Ovary (tissue), 9 donors: ENCODE data around the gene SIM1. TPM values are rescaled to one million over a fixed set of nuclear protein-coding genes. Genes with fewer than 3 reads are reported as not detected.

ENCODE experiments used
- DNase-seq, 5 donors: peaks; one replicate each; pipeline ENCODE4 v3.0.0-alpha.2; 2019 to 2020
- H3K27ac ChIP-seq, 2 donors: fragments of 200-600 bp; one replicate each; pipeline versions ENCODE4 v1.5.1 to v1.8.0; 2019 to 2022
- H3K27me3 ChIP-seq: fragments of 200-600 bp; one replicate; pipeline ENCODE4 v1.8.0; 2022
- H3K36me3 ChIP-seq: fragments of 200-600 bp; sonication (generic); one replicate; pipeline ENCODE4 v1.5.1; 2019
- H3K4me1 ChIP-seq: one replicate; pipeline ENCODE4 v1.8.1; 2013; ENCODE audit warnings: mild to moderate bottlenecking, moderate library complexity; ENCODE audit not compliant: insufficient read depth
- H3K4me3 ChIP-seq: fragments of 200-600 bp; sonication (generic); one replicate; pipeline ENCODE4 v1.5.1; 2017
- H3K9me3 ChIP-seq, 2 donors: fragments of 200-600 bp in 1 of 2; sonication (generic) in 1 of 2; one replicate each; pipeline versions ENCODE4 v1.5.1 to v1.8.1; 2013 to 2019; ENCODE audit warnings: mild to moderate bottlenecking in 1 of 2, moderate library complexity in 1 of 2
- EP300 ChIP-seq: sonication (generic); formaldehyde crosslinking; IDR thresholded peaks from one replicate; pipeline ENCODE4 v1.6.1; 2017; ENCODE audit warnings: antibody characterized with exemption
- POLR2A ChIP-seq: fragments of 450-650 bp; IDR thresholded peaks from one replicate; pipeline ENCODE4 v1.6.1; 2017; ENCODE audit warnings: antibody characterized with exemption, mild to moderate bottlenecking, moderate library complexity
- WGBS, 3 donors: extraction: QIAGEN DNeasy Blood & Tissue Kit in 1 of 3; methylation state at CpG; one replicate each; pipeline versions ENCODE4 v1.1.5 to v1.1.7; 2013 to 2017; 5-methylcytosine and 5-hydroxymethylcytosine counted together
- intact Hi-C, 4 donors: fragments of 100-400 bp; cut with DNase I; formaldehyde crosslinking; loops; one replicate each; pipeline versions ENCODE4 v1.11.0 to v1.15.1; 2022 to 2023
- polyA plus RNA-seq, 2 donors: library from polyadenylated mRNA; stranded (reverse); fragments of 200-250 nt in 1 of 2; fragments of 350-450 nt in 1 of 2; fragmentation: Illumina TruSeq in 1 of 2; extraction: RNeasy Lipid Tissue Mini Kit (QIAGEN cat#74804) in 1 of 2; gene quantifications; one replicate each; pipeline ENCODE4 v1.2.3, GENCODE V29; 2013 to 2014
- total RNA-seq, 7 donors: library from RNA; depleted of rRNA in 2 of 7; stranded (reverse); fragments of >200 nt in 2 of 7; fragmentation: NEBNext Ultra II Directional in 3 of 7; extraction: Animal tissue kit (Norgen Biotek cat#: 25700) in 3 of 7; gene quantifications; one replicate each; pipeline versions ENCODE4 v1.1.0 to v1.2.4, GENCODE V29; 2016 to 2023
- TF ChIP-seq, protein P1 (sequence below), 3 donors: fragments of 450-650 bp in 2 of 3; fragments of 200-600 bp in 1 of 3; IDR thresholded peaks; one replicate each; pipeline versions ENCODE4 v1.5.1 to v1.8.0; 2016 to 2022; ENCODE audit warnings: antibody characterized with exemption in 3 of 3, mild to moderate bottlenecking in 1 of 3
- donor health status: DM: no; HTN: no; CAD: no; lungs with moderate emphysema.
- donor health status: DM: no; HTN: no; CAD: no.
- donor health status: Bipolar disorder and iron deficiency.
- donor health status: DM: yes; HTN: yes; CAD: no.
- donor health status: DM: no; HTN: no; CAD: no.
- donor health status: DM: yes; HTN: yes; CAD: no.

The SIM1 gene
- total and polyA plus RNA-seq, 9 donors = 0.12 TPM; not detected in 8

DNA sequence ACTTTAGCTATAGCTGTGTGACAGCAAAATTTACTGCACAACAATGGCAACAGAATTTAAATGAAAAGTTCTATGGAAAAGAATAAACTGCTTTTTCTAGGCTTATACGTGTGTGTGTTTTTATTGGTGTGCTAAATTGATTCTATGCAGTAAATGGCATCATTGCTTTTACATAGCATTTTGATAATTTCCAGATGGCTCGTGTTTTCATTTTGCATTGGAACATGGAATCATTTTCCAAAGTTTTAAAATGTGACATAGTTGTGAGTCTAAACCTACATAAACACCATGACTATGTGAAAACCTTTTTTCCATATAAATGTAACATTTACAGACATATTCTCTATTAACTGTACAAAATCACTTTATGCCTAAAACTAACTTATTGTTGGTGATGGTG is 127.8 kb downstream of the SIM1 start:
- Histone ChIP-seq H3K4me1 (no peaks in the 10 kb centered on the region), H3K36me3 (no peaks in the 10 kb centered on the region), H3K4me3 (no peak overlapping the region), H3K9me3 (no peaks in the 10 kb centered on the region), H3K27me3 (no peaks in the 10 kb centered on the region), H3K27ac (no peak overlapping the region)
- 66 to 78% (median 74%) methylated on average over 2 of the region's 2 CpGs for WGBS, 3 donors
- DNase-seq = no peak
- intact Hi-C loops = no loop called here
- TF ChIP-seq EP300 = no peak
- TF ChIP-seq, protein P1, sequence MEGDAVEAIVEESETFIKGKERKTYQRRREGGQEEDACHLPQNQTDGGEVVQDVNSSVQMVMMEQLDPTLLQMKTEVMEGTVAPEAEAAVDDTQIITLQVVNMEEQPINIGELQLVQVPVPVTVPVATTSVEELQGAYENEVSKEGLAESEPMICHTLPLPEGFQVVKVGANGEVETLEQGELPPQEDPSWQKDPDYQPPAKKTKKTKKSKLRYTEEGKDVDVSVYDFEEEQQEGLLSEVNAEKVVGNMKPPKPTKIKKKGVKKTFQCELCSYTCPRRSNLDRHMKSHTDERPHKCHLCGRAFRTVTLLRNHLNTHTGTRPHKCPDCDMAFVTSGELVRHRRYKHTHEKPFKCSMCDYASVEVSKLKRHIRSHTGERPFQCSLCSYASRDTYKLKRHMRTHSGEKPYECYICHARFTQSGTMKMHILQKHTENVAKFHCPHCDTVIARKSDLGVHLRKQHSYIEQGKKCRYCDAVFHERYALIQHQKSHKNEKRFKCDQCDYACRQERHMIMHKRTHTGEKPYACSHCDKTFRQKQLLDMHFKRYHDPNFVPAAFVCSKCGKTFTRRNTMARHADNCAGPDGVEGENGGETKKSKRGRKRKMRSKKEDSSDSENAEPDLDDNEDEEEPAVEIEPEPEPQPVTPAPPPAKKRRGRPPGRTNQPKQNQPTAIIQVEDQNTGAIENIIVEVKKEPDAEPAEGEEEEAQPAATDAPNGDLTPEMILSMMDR (IDR thresholded peaks at IDR 0.05) = no peak
- no peak for TF ChIP-seq POLR2A

GRCh38 chr6:100335991-100336390 is 128.7 kb downstream of the SIM1 start:
- intact Hi-C loops = no loop called here
- H3K4me3 ChIP-seq = no peak overlapping the region
- no peaks in the 10 kb centered on the region for H3K9me3 ChIP-seq
- no peaks in the 10 kb centered on the region for H3K36me3 ChIP-seq
- H3K4me1 ChIP-seq = no peaks in the 10 kb centered on the region
- no peaks in the 10 kb centered on the region for H3K27me3 ChIP-seq
- DNase-seq = no peak
- H3K27ac ChIP-seq = no peak overlapping the region
- TF ChIP-seq POLR2A (no peak), EP300 (no peak)
- TF ChIP-seq, protein P1 (IDR thresholded peaks at IDR 0.05) = no peak
- WGBS, 3 donors = 27 to 39% (median 33%) methylated on average over 1 of the region's 1 CpG
